Breast epithelium (tissue), 3 donors: ENCODE measurements around the gene IL20RB.

Experiments
- CTCF ChIP-seq, 3 donors: fragments of 450-650 bp; IDR thresholded peaks; one replicate each; pipeline ENCODE4 v1.5.1; 2016 to 2017; ENCODE audit warnings: antibody characterized with exemption in 3 of 3, mild to moderate bottlenecking in 3 of 3, moderate library complexity in 3 of 3
- POLR2A ChIP-seq: fragments of 450-650 bp; IDR thresholded peaks from one replicate; pipeline ENCODE4 v1.6.1; 2016; ENCODE audit warnings: antibody characterized with exemption, mild to moderate bottlenecking, moderate library complexity
- POLR2AphosphoS5 ChIP-seq, 3 donors: sonication (generic); formaldehyde crosslinking; IDR thresholded peaks; one replicate each; pipeline ENCODE4 v1.6.1; 2017; ENCODE audit warnings: antibody characterized with exemption in 3 of 3

DNA sequence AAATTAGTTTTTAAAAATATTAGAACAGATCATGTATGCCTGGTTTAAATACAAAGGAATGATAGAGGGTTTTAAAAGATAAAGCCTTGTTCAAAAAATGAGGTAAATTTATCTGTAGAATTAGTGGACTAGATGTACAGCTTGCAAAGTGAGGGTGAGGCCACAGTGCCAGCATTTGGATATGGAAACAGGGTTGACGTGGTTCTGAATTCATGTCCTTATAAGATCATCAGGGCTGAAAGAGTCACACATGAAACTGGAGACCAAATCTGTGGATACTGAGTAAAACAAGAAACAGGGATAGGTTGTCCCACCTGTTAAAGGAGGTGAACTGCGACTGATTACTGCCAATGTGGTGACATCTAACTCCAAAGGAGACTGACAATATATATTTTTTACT, 49.5 kb upstream of the IL20RB start:
- TF ChIP-seq CTCF (IDR thresholded peaks at IDR 0.05) (no peak), POLR2A (no peak), POLR2AphosphoS5 (IDR thresholded peaks at IDR 0.05) (no peak)
